ENCODE data around the gene SMARCA4.
"Not testable (repeated sequence)": the region's sequence is repeated elsewhere in the genome, so short reads cannot be mapped to it uniquely, and the experiment has no call there.

The SMARCA4 gene

GRCh38 chr19:10981252-10981895 lies 20.5 kb downstream of the SMARCA4 start:
- no peak for DNase-seq

GRCh38 chr19:10983026-10983425 lies 22.2 kb downstream of the SMARCA4 start:
- no peak for DNase-seq

- DNase-seq = no peak
These were observed 23.4 kb downstream of the SMARCA4 start for GRCh38 chr19:10984166-10984735.

- no peak for DNase-seq
These were observed 24.7 kb downstream of the SMARCA4 start for GRCh38 chr19:10985502-10985901.

- DNase-seq = no peak
These were observed 25.7 kb downstream of the SMARCA4 start for GRCh38 chr19:10986301-10987127.

- DNase-seq = no peak
These were observed 26.9 kb downstream of the SMARCA4 start for GRCh38 chr19:10987571-10988297.

- no peak for DNase-seq
These were observed 27.6 kb downstream of the SMARCA4 start for GRCh38 chr19:10988380-10988779.

- DNase-seq = no peak
These were observed 28.1 kb downstream of the SMARCA4 start for GRCh38 chr19:10988921-10989320.

GRCh38 chr19:10991076-10991475 lies 30.2 kb downstream of the SMARCA4 start:
- no peak for DNase-seq

- no peak for DNase-seq
These were observed 30.8 kb downstream of the SMARCA4 start for GRCh38 chr19:10991521-10992081.

- DNase-seq = not testable (repeated sequence)
These were observed 31.3 kb downstream of the SMARCA4 start for GRCh38 chr19:10992174-10992573.

- no peak for DNase-seq
These were observed 35.2 kb downstream of the SMARCA4 start for GRCh38 chr19:10995926-10996600.

- no peak for DNase-seq
These were observed 37.3 kb downstream of the SMARCA4 start for GRCh38 chr19:10998045-10998533.

- no peak for DNase-seq
These were observed 37.8 kb downstream of the SMARCA4 start for GRCh38 chr19:10998666-10999065.

- DNase-seq = no peak
These were observed 44.7 kb downstream of the SMARCA4 start for GRCh38 chr19:11005521-11005920.

GRCh38 chr19:11007385-11007784 lies 46.6 kb downstream of the SMARCA4 start:
- no peak for DNase-seq

GRCh38 chr19:11007962-11008532 lies 47.2 kb downstream of the SMARCA4 start:
- DNase-seq = no peak

GRCh38 chr19:11010041-11010440 lies 49.2 kb downstream of the SMARCA4 start:
- no peak for DNase-seq

GRCh38 chr19:11012507-11012906 lies 51.7 kb downstream of the SMARCA4 start:
- DNase-seq = no peak

- no peak for DNase-seq
These were observed 52.9 kb downstream of the SMARCA4 start for GRCh38 chr19:11013771-11014170.

- no peak for DNase-seq
These were observed 53.6 kb downstream of the SMARCA4 start for GRCh38 chr19:11014403-11014911.

GRCh38 chr19:11016631-11017030 lies 55.8 kb downstream of the SMARCA4 start:
- DNase-seq = no peak

Measured in right forelimb (tissue), 1 donor.